SIG-M5 treated with dmso at 0.1 percent for 504 hours (cell line): ENCODE data around the gene IKBKG.
A peak's percentile ranks its signal among the peaks of the same experiment; 100 is the strongest.
"Not testable (repeated sequence)": the region's sequence is repeated elsewhere in the genome, so short reads cannot be mapped to it uniquely, and the experiment has no call there.

Experiments used
- DNase-seq: peaks from one replicate; lab custom pipeline; 2025; ENCODE audit not compliant: unreplicated experiment; lab: John Stamatoyannopoulos, UW

The IKBKG gene

GRCh38 chrX:154603438-154604430 is 56.3 kb downstream of the IKBKG start:
- DNase-seq, result peak; percentile 2

GRCh38 chrX:154605566-154605965 is 58.1 kb downstream of the IKBKG start:
- no peak for DNase-seq

DNA sequence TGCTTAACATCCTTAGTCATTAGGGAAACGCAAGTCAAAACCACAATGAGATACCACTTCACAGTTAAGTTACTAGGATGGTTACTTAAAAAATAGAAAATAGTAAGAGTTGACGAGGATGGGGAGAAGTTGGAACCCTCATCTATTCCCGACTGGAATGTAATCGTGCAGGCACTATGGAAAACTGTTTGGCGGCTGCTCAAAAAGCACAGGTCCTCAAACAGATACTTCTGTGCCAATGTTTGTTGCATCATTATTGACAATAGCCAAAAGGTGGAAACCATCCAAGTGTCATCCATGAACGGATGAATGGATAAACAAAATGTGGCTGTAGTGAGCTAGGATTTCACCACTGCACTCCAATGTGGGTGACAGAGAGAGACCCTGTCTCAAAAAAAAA is 60.0 kb downstream of the IKBKG start:
- no peak for DNase-seq

- DNase-seq, result not testable (repeated sequence)
Measured at GRCh38 chrX:154607976-154608375, 60.6 kb downstream of the IKBKG start.

- DNase-seq, result not testable (repeated sequence)
Measured at GRCh38 chrX:154608823-154609222, 61.4 kb downstream of the IKBKG start.

GRCh38 chrX:154611146-154611545 is 63.7 kb downstream of the IKBKG start:
- not testable (repeated sequence) for DNase-seq

DNA sequence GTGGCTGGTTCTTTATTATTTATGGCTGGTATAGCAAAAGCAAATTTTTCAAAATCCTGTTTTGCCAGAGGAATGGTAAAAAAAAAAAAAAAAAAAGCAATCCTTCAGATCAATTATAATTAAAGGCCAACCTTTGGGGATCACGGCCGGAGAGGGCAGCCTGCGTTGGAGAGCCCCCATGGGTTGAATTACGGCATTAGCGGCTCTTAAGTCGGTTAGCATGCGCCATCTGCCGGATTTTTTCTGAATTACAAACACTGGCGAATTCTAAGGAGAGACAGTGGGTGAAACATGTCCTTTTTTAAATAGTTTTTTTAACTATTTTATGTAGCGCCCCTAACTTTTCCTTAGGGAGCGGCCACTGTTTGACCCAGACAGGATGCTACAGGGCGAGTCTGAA is 66.2 kb downstream of the IKBKG start:
- DNase-seq, result not testable (repeated sequence)
